D341Med (cell line): ENCODE results near the gene CARS1.

ENCODE experiments used
- DNase-seq: peaks from one replicate; pipeline ENCODE4 v3.0.0; 2012; ENCODE audit warnings: low spot score

CARS1 gene

DNA sequence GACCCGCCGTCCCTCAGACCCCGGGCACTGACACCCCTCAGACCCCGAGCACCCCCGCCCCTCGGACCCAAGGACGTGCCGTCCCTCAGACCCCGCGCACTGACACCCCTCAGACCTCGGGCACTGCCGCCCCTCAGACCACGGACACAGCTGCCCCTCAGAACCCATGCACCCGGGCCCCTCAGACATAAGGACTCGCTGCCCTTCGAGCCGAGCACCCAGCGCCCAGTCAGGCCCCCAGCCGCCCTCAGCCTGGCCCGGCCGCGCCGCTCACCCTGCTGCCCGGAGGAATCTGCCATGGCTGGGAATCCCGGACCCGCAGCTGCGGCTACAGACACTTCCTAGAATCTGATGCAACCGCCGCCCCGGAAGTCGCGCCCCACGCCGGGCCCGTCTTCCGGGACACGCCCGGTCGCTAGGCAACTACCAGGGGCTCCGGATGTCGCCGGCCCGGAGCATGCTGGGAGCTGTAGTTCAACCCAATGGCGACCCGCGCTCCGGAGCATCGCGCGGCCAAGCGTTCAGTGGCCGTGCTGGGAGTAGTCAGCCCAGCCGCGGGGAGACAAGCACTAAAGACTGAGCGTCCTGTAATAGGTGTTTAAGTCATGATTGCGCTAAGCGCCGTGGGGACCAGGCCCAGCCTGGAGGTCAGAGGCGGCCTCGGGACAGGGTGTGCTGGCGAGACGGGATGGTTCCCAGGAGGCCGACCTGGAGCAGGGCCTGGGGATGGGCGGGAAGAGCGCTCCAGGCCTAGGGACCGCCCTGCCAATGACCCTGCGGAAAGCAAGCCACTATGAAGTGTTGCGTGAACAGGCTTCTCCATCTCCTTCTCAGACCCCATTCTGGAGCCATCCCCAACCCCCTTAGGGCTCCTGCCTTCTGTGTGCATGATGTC is at the start of gene CARS1:
Gene CARS1, minus strand, starts transcription at position 355 of the 895 bp plus-strand sequence. Its CDS starts 56 bp downstream, at position 299.
- DNase-seq: peak; percentile 97

DNA sequence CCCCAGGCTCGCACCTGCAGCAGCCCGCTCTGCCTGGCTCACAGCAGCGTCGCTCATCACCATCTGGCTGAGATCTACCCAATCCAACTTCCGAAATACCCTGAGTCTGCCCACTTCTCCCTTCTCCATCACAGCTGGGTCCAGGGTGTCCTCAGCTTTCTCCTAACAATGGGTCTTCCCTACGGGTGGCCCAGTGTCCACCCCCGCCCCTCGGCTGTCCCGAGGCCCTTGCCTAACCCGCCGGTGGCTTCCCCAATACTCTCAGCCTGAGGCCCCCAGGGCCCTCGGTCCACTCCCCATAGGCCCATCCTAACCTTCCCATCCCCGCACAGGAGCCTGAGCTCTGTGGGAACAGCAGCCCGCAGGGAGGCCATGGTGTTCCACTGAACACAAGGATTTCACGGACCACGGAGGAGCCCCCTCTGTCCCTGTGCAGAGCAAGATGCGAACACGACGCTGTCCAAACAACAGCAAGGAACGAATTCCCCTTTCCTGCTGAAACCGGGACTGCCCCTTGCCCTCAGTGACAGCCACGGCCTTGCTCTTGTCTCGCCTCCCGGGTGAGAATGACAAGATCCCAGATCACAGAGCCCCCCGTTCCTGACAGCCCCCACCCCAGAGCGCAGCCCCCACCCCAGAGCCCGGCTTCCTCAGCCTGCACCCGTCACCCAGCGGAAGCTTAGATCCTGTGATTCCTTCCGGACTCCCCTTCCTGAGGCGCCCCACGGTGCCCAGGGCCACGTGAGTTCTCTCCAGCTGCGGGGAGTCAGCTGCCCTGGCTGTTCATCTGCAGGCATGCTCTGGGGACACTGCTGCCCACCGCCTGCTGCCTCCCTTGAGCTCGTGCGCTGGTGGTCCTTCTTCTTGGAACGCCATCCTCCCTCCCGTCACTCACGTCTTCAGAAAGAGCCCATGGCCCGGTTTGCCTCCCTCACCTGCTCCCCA is 48.8 kb upstream of the CARS1 start:
- no peak for DNase-seq

DNA sequence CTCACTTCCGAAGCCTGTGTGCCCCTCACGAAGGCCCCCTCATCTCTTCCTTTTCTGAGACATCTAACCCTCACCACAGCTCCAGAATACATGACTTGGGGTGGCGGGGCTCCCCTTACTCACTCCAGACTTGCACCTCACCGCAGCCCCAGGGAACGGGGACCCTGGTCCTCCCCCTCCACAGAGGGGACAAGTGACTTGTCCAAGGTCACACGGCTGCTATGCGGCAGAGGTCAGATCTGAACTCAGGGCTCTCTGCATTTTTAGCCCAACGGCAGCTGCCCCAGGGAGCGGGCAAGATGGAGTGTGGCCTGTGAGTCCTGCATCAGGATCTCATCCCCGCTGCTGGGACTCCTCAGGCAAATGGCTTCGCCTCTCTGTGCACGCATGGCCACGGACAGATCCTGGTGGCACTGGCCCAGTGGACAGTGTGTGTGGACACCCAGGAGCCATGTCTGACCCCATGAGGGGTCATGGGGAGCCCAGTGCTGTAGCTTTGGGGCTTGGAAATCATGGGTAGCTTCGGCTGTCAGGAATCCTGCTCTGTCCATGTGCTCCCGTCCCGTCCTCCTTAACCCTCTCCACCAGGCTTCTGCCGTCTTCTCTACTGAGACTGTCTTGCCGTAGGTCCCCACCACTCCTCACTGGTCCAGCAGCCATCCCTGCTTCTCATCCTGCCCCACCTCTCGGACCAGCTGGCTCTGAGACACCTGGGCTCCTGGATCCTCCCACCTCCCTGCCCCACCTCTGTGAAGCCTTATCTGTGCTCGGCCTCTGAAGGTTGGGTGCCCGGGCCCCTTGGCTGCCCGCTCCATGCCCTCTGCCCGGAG is 48.0 kb upstream of the CARS1 start:
- DNase-seq: peak; percentile 22

DNA sequence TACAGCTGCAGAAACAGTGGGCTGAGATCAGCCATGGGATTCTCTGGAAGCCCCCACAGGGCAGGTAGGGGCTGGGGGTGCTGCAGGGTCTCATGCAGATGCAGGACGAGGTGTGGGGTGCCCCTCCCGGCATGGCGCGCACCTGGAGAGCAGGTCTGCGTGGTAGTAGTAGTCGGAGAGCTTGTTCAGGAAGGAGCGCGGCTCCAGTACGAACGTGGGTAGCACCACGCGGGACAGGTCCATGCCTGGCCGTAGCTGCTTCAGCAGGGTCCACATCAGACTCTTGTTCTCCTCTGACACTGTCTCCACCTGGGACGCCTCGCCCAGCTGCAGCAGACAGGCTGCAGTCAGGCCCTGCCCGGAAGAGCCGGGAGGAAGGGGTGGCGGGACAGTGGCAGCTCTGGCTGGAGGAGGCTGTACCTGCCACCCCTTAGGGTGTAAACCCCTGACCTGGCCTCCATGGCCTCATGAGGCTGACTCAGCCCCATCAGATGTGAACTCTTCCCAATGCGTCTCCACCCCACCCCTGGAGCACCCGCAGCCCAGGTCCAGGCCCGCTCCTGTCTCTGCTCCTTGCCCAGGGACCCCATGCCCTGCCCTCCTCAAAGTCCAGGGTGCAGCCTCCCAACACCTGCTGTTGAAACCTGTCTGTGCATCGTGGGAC is 47.0 kb upstream of the CARS1 start:
- DNase-seq: peak; percentile 29

DNA sequence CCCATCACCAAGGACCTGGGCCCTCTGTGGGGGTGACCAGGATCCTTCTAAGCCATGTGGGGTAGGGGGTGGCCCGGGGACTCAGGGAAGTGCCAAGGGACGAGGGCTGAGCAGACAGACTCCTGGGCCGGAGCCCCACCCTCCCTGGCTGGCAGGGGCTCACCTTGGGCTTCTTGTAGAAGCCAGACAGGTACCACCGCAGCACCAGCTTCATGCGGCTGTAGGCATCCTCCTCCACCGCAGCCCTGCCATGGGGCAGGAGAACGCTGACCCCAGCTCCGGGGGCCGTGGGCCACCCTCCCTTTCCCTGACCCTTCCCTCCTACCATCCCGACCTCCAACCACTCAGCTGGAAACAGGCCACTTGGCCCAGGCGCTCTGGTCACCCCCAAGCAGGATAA is 45.9 kb upstream of the CARS1 start:
- DNase-seq: peak; percentile 24

DNA sequence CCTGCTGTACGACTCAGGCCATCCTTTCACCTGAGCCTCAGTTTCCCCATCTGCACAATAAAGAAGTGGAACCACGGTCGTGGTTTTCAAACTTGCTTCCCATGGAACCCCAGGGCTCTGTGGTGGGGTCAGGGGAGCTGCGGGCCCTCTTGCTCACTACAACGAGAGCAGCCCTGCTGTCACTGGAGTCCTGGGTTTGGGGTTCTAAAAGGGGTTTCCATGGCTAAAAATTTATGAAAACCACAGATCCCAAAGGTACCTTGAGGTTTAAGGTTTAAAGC is 45.4 kb upstream of the CARS1 start:
- no peak for DNase-seq

DNA sequence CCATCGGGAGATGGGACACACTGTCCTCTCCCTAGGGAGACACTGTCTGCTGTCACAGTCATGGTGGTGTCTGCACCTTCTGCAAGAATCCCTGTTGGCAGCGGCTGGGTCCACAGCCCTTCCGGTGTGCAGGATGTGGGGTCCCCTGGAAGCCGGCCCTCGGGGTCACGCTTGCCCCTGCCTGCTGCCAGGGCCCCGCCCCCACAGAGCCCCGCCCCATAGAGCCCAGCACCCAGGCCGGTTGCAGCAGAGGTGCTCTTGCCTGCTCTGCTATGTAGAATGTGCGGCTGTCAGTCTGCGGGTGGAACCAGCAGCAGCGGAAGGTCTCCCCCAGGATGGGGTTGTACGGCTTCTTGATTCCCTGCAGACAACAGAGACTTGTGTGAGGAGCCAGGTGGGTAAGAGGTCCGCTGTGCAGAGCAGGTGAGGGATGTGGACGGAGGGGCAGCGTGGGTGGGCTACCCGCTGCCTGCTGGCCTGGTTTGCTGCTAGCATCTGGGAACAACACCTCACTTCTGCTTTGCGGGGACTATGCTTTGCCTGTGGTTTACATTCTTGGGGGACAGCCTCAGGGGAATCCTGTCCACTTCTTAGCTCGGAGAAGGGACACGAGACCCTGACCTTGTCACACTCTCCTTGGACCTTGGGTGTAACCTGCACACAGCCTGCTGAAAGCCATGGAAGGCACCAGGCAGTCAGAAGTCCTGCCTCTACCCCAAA is 44.9 kb upstream of the CARS1 start:
- DNase-seq: no peak

DNA sequence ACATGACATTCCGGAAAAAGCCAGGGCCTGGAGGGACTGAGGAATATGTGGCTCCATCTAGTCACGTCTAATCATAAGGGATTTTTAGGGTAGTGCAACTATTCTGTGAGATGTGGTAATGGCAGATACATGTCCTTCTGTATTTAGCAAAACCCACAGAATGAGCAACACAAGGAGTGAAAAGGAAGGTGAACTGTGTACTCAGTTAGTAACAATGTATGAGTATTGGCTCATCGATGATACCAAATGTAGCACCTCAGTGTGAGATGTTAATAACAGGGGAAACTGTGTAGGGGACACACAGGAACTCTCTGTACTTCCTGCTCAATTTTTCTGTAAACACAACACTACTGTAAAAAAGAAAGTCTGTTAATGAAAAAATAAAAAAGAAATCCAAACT is 42.0 kb upstream of the CARS1 start:
- DNase-seq: no peak

DNA sequence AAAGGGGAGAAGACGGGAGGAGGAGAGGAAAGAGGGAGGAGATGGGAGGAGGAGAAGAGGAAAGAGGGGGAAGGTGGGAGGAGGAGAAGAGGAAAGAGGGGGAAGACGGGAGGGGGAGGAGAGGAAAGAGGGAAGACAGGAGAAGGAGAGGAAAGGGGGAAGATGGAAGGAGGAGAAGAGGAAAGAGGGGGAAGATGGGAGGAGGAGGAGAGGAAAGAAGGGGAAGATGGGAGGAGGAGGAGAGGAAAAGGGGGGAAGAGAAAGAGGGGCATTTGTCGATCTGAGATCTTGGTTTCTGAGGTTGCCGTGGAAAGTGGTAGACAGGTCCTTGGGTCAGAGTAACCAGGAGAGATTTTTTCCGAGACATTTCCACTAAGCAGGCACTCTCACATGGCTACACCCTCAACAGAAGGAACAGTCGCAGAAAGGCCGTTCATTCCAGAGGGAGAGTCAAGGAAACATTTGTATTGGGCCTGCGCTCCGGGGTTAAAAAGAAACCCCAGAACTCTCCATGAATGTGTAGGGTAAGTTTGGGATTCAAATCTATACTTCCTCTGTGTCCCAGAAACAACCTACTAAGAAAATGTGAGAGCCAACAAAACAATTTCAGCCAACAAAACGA is 39.8 kb upstream of the CARS1 start:
- DNase-seq: no peak

DNA sequence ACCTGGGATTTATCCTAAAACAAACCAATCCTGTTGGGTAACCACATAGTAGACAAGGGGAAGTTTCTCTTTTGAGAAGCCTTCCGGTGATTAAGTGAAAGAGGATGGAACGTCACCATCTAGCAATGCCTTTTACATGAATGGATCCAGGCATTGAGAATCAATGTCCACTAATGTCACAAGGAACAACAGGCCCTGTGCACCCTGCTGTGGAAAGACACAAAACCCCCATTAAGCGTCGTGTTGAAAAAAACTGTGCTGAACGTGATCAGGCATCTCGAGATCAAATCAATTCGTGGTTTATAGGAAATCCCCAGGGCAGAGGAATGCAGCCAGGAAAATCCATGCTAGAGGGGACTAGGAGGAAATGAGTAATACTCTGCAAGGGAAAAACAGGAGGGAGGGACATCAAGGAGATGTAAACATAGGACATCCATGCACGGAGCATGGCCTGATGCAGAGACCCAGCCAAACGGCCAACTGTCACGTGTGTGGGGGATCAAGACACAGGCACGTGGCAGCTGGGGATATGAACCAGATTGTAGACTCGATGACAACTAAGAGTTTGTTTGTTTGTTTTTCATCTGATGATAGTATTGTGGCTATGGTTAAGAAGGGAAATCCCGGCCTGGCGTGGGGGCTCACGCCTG is 38.6 kb upstream of the CARS1 start:
- no peak for DNase-seq

DNA sequence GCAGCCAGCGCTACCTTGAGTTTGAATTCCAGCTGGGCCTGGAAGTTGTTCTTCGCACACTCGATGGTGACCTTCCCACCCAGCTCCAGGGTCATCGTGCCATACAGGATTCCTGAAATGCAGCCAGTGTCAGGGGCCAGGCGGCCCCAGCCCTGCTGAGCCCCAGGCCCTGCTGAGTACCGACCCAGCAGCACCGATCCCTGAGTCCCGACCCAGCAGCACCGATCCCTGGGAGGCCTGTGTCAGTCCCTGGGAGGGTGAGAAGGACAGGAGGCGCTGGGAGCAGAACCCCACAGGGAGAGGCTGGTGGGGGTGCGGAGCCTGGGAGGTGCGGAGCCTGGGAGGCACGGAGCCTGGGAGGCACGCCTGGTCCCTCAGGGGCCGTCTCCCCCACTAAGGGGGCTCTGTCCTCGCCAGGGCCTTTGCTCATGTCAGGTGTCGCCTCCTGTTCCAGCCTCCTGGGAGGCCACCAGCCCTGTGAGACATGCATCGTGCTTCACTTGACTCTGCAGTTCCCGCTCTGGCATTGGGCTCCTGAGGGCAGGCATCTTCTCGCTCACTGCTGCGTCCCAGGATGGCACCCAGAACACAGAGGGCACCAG is 37.1 kb upstream of the CARS1 start:
- no peak for DNase-seq

DNA sequence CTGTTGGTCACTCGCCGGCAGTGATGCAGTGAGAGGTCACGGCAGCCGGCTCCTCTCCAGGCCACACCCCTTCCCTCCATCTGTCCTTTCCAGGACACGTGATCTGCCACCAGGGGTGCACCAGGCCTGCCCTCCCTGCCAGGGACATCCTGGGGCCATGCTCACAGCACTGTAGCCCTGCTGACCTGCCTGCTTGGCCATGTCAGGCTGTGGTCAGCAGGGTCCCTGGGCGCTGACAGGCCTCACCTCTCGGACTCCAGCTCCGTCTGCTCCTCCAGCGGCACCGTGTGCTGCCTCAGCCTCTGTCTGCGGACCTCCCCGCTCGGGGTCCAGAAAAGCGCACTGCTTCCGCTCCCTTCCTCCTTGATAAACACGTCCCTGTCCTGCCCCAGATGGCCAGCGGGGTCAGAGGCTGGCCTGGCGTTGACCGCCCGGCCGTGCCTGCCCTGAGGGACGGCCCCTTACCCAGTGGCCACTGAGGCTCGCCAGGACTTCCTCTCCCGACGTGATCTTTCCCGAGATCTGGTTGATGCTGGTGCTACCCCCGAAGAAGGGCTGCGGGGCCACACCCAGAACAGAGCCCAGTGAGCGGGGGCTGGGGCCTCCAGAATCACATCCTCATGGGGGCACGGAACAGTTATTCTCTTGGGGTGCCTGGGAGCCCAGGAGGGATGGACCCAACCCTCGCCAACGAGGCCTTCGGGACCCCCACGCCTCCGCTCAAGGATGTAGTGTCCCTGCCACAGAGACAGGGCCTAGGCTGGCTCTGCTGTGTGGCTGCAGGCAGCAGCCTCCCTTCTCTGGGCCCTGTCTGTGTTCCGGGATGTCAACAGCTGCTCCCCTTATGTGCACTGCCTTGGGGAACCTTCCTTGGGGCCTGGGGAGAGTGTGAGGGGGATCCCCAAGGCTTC is 36.3 kb upstream of the CARS1 start:
- no peak for DNase-seq

DNA sequence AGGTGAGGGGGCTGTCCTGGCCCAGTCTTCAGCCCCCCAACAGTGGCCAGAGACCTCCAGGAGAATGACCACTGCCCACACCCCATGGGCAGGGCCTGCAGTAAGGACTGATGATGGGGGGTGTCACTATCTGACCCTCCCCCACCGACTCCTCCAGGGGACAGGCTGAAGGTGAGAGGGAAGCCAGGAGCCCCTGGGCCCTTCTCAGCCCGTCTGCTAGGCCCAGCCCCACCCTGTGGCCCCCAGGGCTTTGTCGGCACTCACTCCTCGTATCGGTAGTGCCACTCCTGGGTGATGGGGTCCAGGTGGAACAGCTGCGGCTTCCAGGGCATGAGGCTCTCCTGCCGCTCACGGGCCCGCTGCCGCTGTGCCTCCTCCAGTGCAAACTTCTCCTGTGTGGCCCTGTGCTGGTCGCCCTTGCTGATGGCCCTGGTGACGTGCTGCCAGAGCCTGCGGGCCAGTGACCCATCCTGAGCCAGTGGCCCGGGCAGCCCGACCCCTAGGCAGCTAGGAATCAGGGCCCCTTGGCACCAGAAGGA is 35.4 kb upstream of the CARS1 start:
- DNase-seq: peak; percentile 33

DNA sequence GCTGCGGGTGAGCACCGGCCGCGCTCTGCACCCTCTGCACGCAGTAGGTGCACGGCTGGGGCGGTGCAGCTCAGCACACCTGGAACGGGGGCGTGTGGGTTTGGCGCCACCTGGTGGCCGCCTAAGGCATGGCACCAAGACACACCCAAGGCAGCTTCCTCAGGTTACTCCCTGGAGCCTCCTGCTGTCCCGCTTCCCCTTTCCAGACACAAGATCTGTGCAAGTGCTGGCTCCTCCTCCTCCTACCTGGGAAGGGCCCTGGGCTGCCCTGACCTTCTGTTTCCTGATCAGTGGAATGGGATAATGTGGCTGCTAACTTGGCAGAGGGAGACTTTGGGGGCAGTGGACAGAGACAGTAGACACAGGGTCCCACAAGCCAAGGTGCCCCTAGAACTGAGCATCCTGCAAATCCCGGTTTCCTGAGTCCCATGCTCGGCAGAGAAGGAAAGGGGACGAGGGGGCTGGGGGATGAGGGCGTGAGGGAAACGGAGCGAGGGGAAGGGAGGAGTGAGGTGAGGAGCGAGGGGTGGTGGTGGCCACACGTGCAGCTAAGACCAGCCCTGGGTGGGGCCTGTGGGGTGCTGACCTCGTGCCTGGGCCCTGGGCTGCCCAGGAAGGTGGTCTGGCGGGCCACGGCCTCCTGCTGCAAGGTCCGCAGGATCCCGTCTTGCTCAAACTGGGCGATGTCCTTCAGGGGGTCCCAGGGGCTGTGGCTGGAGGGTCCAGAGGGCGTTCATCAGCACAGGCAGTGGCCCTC is 34.8 kb upstream of the CARS1 start:
- DNase-seq: peak; percentile 91

DNA sequence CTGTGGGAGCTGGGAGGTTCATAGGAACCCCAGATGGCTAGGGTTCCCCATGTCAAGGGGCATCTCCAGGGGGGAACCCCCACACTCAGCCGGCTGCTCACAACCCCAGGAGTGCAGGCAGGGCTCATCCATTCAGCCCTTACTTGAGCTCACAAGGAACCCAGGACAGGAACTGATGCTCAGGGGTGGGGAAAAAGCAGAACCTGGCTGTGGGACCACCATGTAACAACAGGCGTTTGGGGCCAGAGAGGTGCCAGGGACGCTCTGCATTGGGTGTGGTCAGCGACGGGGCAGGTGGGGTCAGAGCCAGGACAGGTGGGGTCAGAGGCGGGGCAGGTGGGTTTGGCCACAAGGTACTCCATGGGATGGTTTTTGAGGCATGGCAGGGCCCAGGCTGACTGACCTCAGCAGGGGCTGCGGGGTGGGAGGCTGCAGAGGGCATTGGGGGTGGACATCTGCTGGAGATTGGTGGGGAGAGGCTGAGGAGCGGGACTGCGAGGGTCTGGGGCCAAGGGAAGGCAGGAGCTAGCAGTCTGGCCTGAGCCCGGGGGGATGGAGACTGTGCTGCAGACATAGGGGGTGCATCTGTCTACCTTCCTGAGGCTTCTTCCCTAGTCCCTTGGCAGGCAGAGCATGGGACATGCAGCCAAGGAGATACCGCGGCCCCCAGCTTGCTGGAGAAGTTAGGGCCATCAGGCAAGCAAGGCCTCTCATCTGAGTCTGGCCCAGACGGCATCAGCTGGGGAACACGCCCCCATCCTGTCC is 34.0 kb upstream of the CARS1 start:
- no peak for DNase-seq

DNA sequence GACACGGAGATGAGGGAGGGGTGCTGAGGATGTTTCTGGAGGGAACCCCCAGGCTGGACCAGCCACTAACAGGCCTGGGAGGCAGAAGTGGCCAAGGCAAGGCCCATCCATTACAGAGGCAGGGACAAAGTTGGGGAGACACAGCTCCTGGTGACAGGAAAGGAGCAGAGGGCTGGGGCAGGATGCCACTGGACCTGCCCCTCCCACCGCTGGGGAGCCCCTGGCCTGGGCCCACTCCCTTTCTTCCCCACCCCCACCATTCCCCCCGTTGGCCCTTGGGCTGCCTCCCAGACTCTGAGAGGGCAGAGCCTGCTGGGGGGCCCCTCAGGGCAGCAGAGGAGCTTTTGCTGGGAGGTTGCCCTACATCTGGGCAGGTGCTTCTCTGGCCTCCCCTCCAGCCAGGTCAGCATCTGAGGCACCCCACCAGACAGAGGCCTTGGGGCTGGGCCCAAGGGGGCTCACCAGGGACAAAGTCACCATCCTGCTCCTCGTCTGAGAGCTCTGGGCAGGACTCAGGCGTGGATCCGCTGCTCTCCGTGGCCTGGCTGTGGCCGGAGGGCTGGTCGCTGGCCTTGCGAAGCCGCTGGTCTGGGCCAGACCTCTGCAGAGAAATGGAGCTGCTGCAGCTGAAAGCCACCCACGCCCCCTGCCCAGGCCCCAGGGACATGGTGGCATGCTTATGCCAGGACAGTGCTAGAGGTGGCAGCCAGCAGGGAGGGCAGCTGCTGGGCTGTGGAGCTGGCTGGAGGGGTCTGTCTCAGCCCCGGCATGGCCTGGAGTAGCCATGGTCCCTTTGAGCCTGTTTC is 33.1 kb upstream of the CARS1 start:
- DNase-seq: no peak
